ENCODE data around the gene ATP8A1. TPM values are rescaled to one million over a fixed set of nuclear protein-coding genes. Genes with fewer than 3 reads are reported as not detected.

The ATP8A1 gene
- total RNA-seq, 4 donors from 2014 or later, result 5.9 to 16.5 (median 7.3) TPM

DNA sequence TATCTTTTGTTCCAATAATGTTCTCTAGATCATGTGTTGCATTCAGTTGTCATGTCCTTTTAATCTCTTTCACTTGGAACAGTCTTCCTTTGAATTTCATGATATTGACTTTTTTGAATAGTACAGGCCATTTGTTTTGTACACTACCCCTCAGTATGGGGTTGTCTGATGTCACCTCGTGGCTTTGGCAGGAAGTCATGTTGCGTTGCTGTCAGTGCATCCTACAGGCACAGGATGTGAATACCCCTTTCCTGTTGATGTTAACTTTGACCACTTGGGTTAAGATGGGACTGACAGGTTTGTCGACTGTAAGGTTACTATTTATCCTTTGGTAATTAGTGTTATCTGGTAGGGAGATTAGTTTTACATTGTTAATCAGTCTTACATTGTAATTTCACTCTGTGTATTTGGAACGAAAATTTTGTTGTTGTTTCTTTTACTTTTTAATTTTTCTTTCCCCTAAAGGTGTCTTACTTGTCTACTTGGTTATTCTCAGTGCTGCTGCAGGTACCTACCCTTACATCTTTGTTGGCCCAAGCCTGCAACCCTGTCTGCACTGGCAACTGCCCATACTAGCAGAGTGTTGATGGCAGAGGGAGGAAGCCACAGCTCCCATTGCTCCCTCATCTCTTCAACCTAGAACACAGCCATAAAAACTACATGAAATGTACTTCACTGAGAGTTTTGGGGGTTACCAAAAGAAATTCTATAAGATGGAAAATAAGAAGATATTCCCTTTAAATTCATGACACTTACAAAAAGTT is 14.7 kb upstream of the ATP8A1 start:
- WGBS, result 49% methylated on average over 4 of the region's 4 CpGs
- no peak overlapping the region for H3K27ac ChIP-seq
- no peak for DNase-seq (ENCODE audit: low spot score in 2 of 2)
- no peak overlapping the region for H3K4me3 ChIP-seq
- no peak for TF ChIP-seq CTCF (IDR thresholded peaks at IDR 0.05)
- TF ChIP-seq POLR2AphosphoS5 (IDR thresholded peaks at IDR 0.05), result no peak
- TF ChIP-seq EP300 (IDR thresholded peaks at IDR 0.05), result no peak
- TF ChIP-seq POLR2A (IDR thresholded peaks at IDR 0.05), result no peak
- no peaks in the 10 kb centered on the region for H3K4me1 ChIP-seq
- H3K36me3 ChIP-seq, result no peaks in the 10 kb centered on the region
- H3K9me3 ChIP-seq, result no peaks in the 10 kb centered on the region
- H3K27me3 ChIP-seq, result peaks cover 24% of the 10 kb centered on the region

DNA sequence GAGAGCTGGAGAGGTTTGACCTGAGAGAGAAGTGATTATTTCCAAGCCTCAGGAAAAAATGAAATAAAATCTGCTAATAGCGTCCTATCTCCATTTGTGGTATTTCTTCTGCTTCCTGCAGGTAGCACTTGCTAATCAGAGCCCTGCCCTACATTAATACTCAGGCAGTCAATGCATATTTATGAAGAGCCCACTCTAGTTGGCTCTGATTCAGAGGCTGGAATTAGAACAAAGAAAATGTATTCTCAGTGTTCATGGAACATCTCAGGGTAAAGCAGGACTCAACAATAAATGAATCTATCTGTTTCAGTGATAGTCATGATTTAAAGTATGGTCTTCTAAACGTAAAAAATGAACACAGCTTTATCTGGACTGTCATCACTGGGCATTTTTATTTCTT is 1.4 kb upstream of the ATP8A1 start:
- TF ChIP-seq POLR2AphosphoS5 (IDR thresholded peaks at IDR 0.05) (no peak), EP300 (IDR thresholded peaks at IDR 0.05) (no peak), POLR2A (IDR thresholded peaks at IDR 0.05) (no peak), CTCF (IDR thresholded peaks at IDR 0.05) (no peak)
- WGBS, result 60% methylated on average over 2 of the region's 2 CpGs
- Histone ChIP-seq H3K9me3 (no peaks in the 10 kb centered on the region), H3K4me3 (no peak overlapping the region), H3K4me1 (peaks cover 41% of the 10 kb centered on the region), H3K27ac (no peak overlapping the region), H3K36me3 (no peaks in the 10 kb centered on the region), H3K27me3 (no peaks in the 10 kb centered on the region)
- no peak for DNase-seq (ENCODE audit: low spot score in 2 of 2)

GRCh38 chr4:42656679-42656943 is 294 bp downstream of the ATP8A1 start:
- WGBS, result no CpG with 5 or more reads among the region's 31 CpGs
- H3K27me3 ChIP-seq, result no peaks in the 10 kb centered on the region
- no peak for DNase-seq (ENCODE audit: low spot score in 2 of 2)
- H3K9me3 ChIP-seq, result no peaks in the 10 kb centered on the region
- H3K27ac ChIP-seq, result peak overlapping the region; percentile 80
- TF ChIP-seq POLR2A (IDR thresholded peaks at IDR 0.05) (no peak), CTCF (IDR thresholded peaks at IDR 0.05) (no peak), EP300 (IDR thresholded peaks at IDR 0.05) (no peak), POLR2AphosphoS5 (IDR thresholded peaks at IDR 0.05) (no peak)
- no peaks in the 10 kb centered on the region for H3K36me3 ChIP-seq
- peak overlapping the region; percentile 91 for H3K4me3 ChIP-seq
- H3K4me1 ChIP-seq, result peaks cover 43% of the 10 kb centered on the region

DNA sequence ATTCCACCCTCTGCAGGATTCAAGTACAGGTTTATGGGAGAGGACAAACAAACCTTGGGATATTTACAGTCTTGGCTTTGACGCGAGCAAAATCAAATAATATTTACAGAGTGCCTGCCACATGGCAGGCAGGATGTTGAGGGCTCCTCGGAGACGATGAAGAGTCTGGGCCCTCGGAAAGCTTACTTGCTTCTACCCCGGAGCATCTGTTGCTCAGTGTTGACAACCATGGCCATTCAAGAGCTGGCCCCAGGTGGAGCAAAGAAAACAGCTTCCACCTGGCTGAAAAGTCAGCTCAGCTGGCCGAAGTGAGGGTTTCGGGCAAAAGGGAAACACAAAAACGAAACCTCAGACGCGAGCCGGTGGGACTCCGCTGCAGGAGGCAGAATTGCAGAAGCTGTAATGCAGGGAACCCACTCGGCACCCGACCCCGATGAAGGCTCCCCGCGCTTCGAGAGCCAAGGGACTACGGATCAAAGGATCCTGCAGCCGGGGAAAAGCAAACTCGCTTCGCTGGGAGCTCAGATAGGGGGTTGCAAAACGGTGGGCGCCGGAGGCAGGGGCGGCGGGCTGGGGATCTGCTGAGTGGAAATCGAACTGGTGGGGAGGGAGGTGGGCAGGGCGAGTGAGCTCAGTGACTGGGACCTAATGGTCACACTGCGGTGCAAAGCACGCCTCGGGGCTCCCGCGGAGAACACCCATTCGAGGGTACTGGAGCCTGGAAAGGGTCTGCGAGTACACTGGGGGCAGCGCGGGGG is 805 bp downstream of the ATP8A1 start:
- H3K27ac ChIP-seq, result peak overlapping the region; percentile 80
- TF ChIP-seq POLR2A (IDR thresholded peaks at IDR 0.05) (no peak), POLR2AphosphoS5 (IDR thresholded peaks at IDR 0.05) (no peak), EP300 (IDR thresholded peaks at IDR 0.05) (no peak), CTCF (IDR thresholded peaks at IDR 0.05) (no peak)
- H3K4me3 ChIP-seq, result peak overlapping the region; percentile 91
- peak; percentile 71 to 84 for DNase-seq (ENCODE audit: low spot score in 2 of 2)
- H3K9me3 ChIP-seq, result no peaks in the 10 kb centered on the region
- no peaks in the 10 kb centered on the region for H3K27me3 ChIP-seq
- peaks cover 43% of the 10 kb centered on the region for H3K4me1 ChIP-seq
- H3K36me3 ChIP-seq, result no peaks in the 10 kb centered on the region
- 3% methylated on average over 38 of the region's 39 CpGs for WGBS

DNA sequence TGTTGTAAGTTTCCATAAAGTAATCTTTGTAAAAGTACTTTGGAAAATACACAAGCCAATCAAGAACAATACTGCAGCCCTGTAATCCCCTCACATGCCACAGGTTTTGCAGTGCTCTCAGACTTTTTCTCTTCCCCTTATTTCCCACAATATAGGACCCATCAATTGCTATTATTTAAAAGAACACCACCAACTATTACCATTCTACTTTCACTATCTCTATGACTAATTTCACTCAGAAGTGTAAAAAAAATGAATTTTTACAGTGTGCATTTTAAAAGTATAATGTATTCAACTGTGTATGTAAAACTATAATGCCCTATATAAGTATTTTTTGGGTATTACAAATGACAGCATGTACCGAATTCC is 1.7 kb downstream of the ATP8A1 start:
- no peaks in the 10 kb centered on the region for H3K36me3 ChIP-seq
- no peaks in the 10 kb centered on the region for H3K9me3 ChIP-seq
- H3K27me3 ChIP-seq, result no peaks in the 10 kb centered on the region
- WGBS, result 83% methylated on average over 1 of the region's 1 CpG
- peaks cover 43% of the 10 kb centered on the region for H3K4me1 ChIP-seq
- no peak for DNase-seq (ENCODE audit: low spot score in 2 of 2)
- TF ChIP-seq EP300 (IDR thresholded peaks at IDR 0.05), result no peak
- no peak for TF ChIP-seq POLR2A (IDR thresholded peaks at IDR 0.05)
- TF ChIP-seq CTCF (IDR thresholded peaks at IDR 0.05), result no peak
- no peak for TF ChIP-seq POLR2AphosphoS5 (IDR thresholded peaks at IDR 0.05)
- H3K4me3 ChIP-seq, result peak overlapping the region; percentile 91
- H3K27ac ChIP-seq, result no peak overlapping the region
